SK-N-SH (cell line): ENCODE measurements around the gene GALNT17. TPM values are rescaled to one million over a fixed set of nuclear protein-coding genes. Genes with fewer than 3 reads are reported as not detected.

Source experiments
- CTCF ChIA-PET: fragments of 300-600, 350-600 bp; formaldehyde crosslinking; extraction: SDS; loops from one replicate; lab custom pipeline; 2021; lab: Yijun Ruan, JAX
- POLR2A ChIA-PET: fragments of 350-600 bp; sonication (Branson Sonifier 250); formaldehyde crosslinking; extraction: SDS; loops from one replicate; lab custom pipeline; 2020; ENCODE audit warnings: antibody characterized with exemption, inconsistent platforms; lab: Yijun Ruan, JAX
- DNase-seq: peaks from one replicate; pipeline ENCODE4 v3.0.0; 2012
- H2AFZ ChIP-seq: fragments of 200-600 bp; sonication (generic); 2 replicates; pipeline ENCODE4 v1.8.1; 2016; ENCODE audit warnings: antibody characterized with exemption, mild to moderate bottlenecking, low read depth
- H3F3A ChIP-seq: fragments of 200-600 bp; sonication (generic); replicated peaks from 2 replicates; pipeline ENCODE3; 2016; ENCODE audit warnings: antibody characterized with exemption, mild to moderate bottlenecking; ENCODE audit not compliant: insufficient read depth
- H3K27ac ChIP-seq, 2 experiments: fragments of 200-500 bp in 1 of 2; fragments of 200-600 bp in 1 of 2; sonication (Bioruptor generic) in 1 of 2; sonication (generic), shearing (Covaris generic) in 1 of 2; 2 replicates each; pipeline versions ENCODE4 v1.5.1 to v1.6.1; 2014 to 2016; ENCODE audit warnings: low read depth in 2 of 2, inconsistent platforms in 1 of 2, low read length in 1 of 2, mild to moderate bottlenecking in 1 of 2, mixed read lengths in 1 of 2
- H3K27me3 ChIP-seq: fragments of 200-600 bp; sonication (generic), shearing (Covaris generic); 2 replicates; pipeline ENCODE4 v1.6.1; 2016; ENCODE audit warnings: mixed run types; ENCODE audit not compliant: insufficient read depth
- H3K36me3 ChIP-seq, 2 experiments: fragments of 200-500 bp in 1 of 2; fragments of 200-600 bp in 1 of 2; sonication (Bioruptor generic) in 1 of 2; sonication (generic) in 1 of 2; replicated peaks in 1 of 2; 2 replicates each; pipeline versions ENCODE3 to v1.5.1; 2014 to 2016; ENCODE audit warnings: low read length in 1 of 2, mild to moderate bottlenecking in 1 of 2; ENCODE audit not compliant: insufficient read depth in 2 of 2, control insufficient read depth in 1 of 2
- H3K4me1 ChIP-seq, 2 experiments: fragments of 200-500 bp in 1 of 2; fragments of 200-600 bp in 1 of 2; sonication (Bioruptor generic) in 1 of 2; sonication (generic), shearing (Covaris generic) in 1 of 2; 2 replicates each; pipeline versions ENCODE4 v1.5.1 to v1.6.1; 2014 to 2016; ENCODE audit warnings: low read depth in 1 of 2, low read length in 1 of 2, mixed run types in 1 of 2; ENCODE audit not compliant: insufficient read depth in 2 of 2, control insufficient read depth in 1 of 2
- H3K4me2 ChIP-seq: fragments of 200-600 bp; sonication (generic), shearing (Covaris generic); 2 replicates; pipeline ENCODE4 v1.6.1; 2017; ENCODE audit warnings: mixed run types
- H3K4me3 ChIP-seq, 2 experiments: fragments of 200-500 bp in 1 of 2; fragments of 200-600 bp in 1 of 2; sonication (Bioruptor generic) in 1 of 2; sonication (generic), shearing (Covaris generic) in 1 of 2; 2 replicates each; pipeline versions ENCODE4 v1.5.1 to v1.8.1; 2014 to 2016; ENCODE audit warnings: low read depth in 2 of 2, inconsistent platforms in 1 of 2, low read length in 1 of 2, mild to moderate bottlenecking in 1 of 2, mixed read lengths in 1 of 2, moderate library complexity in 1 of 2
- H3K79me2 ChIP-seq: fragments of 200-600 bp; sonication (generic); 2 replicates; pipeline ENCODE4 v1.8.1; 2017; ENCODE audit warnings: mild to moderate bottlenecking; ENCODE audit not compliant: insufficient read depth
- H3K9ac ChIP-seq: fragments of 200-600 bp; sonication (generic); 2 replicates; pipeline ENCODE4 v1.6.1; 2017; ENCODE audit warnings: mixed run types
- H3K9me2 ChIP-seq: fragments of 200-600 bp; sonication (generic); 2 replicates; pipeline ENCODE4 v1.6.1; 2017; ENCODE audit warnings: mixed run types
- H3K9me3 ChIP-seq: fragments of 200-600 bp; sonication (generic); 2 replicates; pipeline ENCODE4 v1.6.1; 2017; ENCODE audit warnings: mixed run types, mild to moderate bottlenecking, moderate library complexity
- H4K20me1 ChIP-seq: fragments of 200-600 bp; sonication (generic); 2 replicates; pipeline ENCODE4 v1.6.1; 2017; ENCODE audit warnings: mild to moderate bottlenecking, mixed run types; ENCODE audit not compliant: insufficient read depth
- CHD2 ChIP-seq: fragments of 150-350 bp; IDR thresholded peaks from 2 replicates; pipeline ENCODE4 v1.6.1; 2018; ENCODE audit warnings: low read length; ENCODE audit not compliant: partially characterized antibody
- EP300 ChIP-seq, 2 experiments: IDR thresholded peaks; 2 replicates each; pipeline versions ENCODE4 v1.4.0 to v1.6.1; 2012; ENCODE audit warnings: borderline replicate concordance in 1 of 2, low read depth in 1 of 2, low read length in 1 of 2
- EZH2phosphoT487 ChIP-seq: fragments of 200-600 bp; sonication (generic); IDR thresholded peaks from 2 replicates; pipeline ENCODE4 v1.6.1; 2017; ENCODE audit warnings: low read depth, mixed run types, mild to moderate bottlenecking, antibody characterized with exemption, moderate library complexity, borderline replicate concordance
- FOXJ3 ChIP-seq: sonication (generic); formaldehyde crosslinking; IDR thresholded peaks from 2 replicates; pipeline ENCODE4 v1.5.1; 2020; ENCODE audit warnings: mild to moderate bottlenecking, missing genetic modification reagents
- FOXM1 ChIP-seq: IDR thresholded peaks from 2 replicates; pipeline ENCODE4 v1.4.0; 2012; ENCODE audit warnings: low read depth, mild to moderate bottlenecking
- MEF2A ChIP-seq: IDR thresholded peaks from 2 replicates; pipeline ENCODE4 v1.4.0; 2012; ENCODE audit warnings: low read depth, borderline replicate concordance
- MXI1 ChIP-seq: IDR thresholded peaks from 2 replicates; pipeline ENCODE4 v1.6.1; 2012; ENCODE audit warnings: mild to moderate bottlenecking, low read depth, low read length, improper control_type of control experiment
- NFIC ChIP-seq: IDR thresholded peaks from 2 replicates; pipeline ENCODE4 v1.4.0; 2012; ENCODE audit warnings: borderline replicate concordance
- POLR2AphosphoS5 ChIP-seq: IDR thresholded peaks from 2 replicates; pipeline ENCODE4 v1.6.1; 2012; ENCODE audit warnings: low read depth, low read length
- RAD21 ChIP-seq: IDR thresholded peaks from 2 replicates; pipeline ENCODE4 v1.6.1; 2012; ENCODE audit warnings: mild to moderate bottlenecking, low read length
- RCOR1 ChIP-seq: fragments of 150-350 bp; IDR thresholded peaks from 2 replicates; pipeline ENCODE4 v1.6.1; 2017; ENCODE audit warnings: antibody characterized with exemption, low read length
- RFX5 ChIP-seq: IDR thresholded peaks from 2 replicates; pipeline ENCODE4 v1.6.1; 2012; ENCODE audit warnings: mild to moderate bottlenecking, improper control_type of control experiment, low read length
- RXRA ChIP-seq: IDR thresholded peaks from 2 replicates; pipeline ENCODE4 v1.4.0; 2012; ENCODE audit warnings: low read depth, mild to moderate bottlenecking, borderline replicate concordance
- SMC3 ChIP-seq: IDR thresholded peaks from 2 replicates; pipeline ENCODE4 v1.6.1; 2012; ENCODE audit warnings: low read depth, low read length, improper control_type of control experiment
- TAF1 ChIP-seq: IDR thresholded peaks from 2 replicates; pipeline ENCODE4 v1.6.1; 2012; ENCODE audit warnings: low read depth, mild to moderate bottlenecking, low read length, moderate library complexity, borderline replicate concordance
- TCF12 ChIP-seq: IDR thresholded peaks from 2 replicates; pipeline ENCODE4 v1.4.0; 2012
- TEAD4 ChIP-seq: IDR thresholded peaks from 2 replicates; pipeline ENCODE4 v1.4.0; 2012; ENCODE audit warnings: mild to moderate bottlenecking, borderline replicate concordance; ENCODE audit not compliant: insufficient read depth
- YY1 ChIP-seq: IDR thresholded peaks from 2 replicates; pipeline ENCODE4 v1.4.0; 2012; ENCODE audit warnings: low read depth, mild to moderate bottlenecking
- WGBS: methylation state at CpG from one replicate; pipeline ENCODE4 v1.1.6; 2017; ENCODE audit warnings: low lambda C conversion rate; 5-methylcytosine and 5-hydroxymethylcytosine counted together
- polyA plus RNA-seq, 3 experiments: library from polyadenylated mRNA; depleted of rRNA; stranded (reverse); fragments of >200 nt; gene quantifications; 2 replicates each; pipeline ENCODE4 v1.2.3, GENCODE V29; 2012
- TF ChIP-seq, protein P1 (sequence below): IDR thresholded peaks from 2 replicates; pipeline ENCODE4 v1.4.0; 2012; ENCODE audit warnings: low read depth, borderline replicate concordance
- TF ChIP-seq, protein P2 (sequence below): IDR thresholded peaks from 2 replicates; pipeline ENCODE4; 2012

Gene GALNT17
- polyA plus RNA-seq, 1 of the 3 experiments (the other 2 are of a cell fraction) = not detected

DNA sequence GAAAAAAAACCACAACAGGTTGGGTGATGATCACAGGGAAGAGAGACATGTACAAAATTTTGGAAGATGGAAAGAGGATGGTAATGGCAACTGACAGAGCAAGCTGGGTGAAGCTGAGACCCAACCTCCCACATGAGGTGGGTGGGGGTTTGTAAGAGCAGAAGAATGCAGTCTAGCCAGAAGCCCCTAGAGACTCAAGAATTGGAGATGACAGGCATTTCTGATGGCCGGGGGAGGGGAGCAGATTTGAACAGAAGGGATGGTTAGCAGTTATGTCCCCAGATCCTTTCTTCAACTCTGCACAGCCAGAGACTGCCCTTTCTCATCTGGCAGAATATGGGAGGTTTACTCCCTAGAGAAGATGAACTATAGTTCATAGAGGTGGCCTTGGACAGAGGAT lies 208.0 kb downstream of the GALNT17 start:
- H3K4me1 ChIP-seq = no peaks in the 10 kb centered on the region
- no peak for DNase-seq
- H3K4me3 ChIP-seq = no peak overlapping the region
- 6% methylated on average over 1 of the region's 1 CpG for WGBS
- no peaks in the 10 kb centered on the region for H3K9me2 ChIP-seq
- H3K9ac ChIP-seq = no peak overlapping the region
- H3K4me2 ChIP-seq = no peak overlapping the region
- peaks cover 4% of the 10 kb centered on the region; the same call in 1 of the 2 replicates for H3K9me3 ChIP-seq
- TF ChIP-seq, protein P1, sequence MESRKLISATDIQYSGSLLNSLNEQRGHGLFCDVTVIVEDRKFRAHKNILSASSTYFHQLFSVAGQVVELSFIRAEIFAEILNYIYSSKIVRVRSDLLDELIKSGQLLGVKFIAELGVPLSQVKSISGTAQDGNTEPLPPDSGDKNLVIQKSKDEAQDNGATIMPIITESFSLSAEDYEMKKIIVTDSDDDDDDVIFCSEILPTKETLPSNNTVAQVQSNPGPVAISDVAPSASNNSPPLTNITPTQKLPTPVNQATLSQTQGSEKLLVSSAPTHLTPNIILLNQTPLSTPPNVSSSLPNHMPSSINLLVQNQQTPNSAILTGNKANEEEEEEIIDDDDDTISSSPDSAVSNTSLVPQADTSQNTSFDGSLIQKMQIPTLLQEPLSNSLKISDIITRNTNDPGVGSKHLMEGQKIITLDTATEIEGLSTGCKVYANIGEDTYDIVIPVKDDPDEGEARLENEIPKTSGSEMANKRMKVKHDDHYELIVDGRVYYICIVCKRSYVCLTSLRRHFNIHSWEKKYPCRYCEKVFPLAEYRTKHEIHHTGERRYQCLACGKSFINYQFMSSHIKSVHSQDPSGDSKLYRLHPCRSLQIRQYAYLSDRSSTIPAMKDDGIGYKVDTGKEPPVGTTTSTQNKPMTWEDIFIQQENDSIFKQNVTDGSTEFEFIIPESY = no peak
- TF ChIP-seq SMC3 = no peak
- TF ChIP-seq EP300 (IDR thresholded peaks at IDR 0.05; ENCODE audit: borderline replicate concordance in 1 of 2, low read depth in 1 of 2, low read length in 1 of 2) = no peak
- no peak overlapping the region for H2AFZ ChIP-seq
- no peaks in the 10 kb centered on the region for H3K27me3 ChIP-seq
- CTCF ChIA-PET = no interaction called here
- H3F3A ChIP-seq = no peaks in the 10 kb centered on the region
- H3K79me2 ChIP-seq = no peaks in the 10 kb centered on the region
- H3K36me3 ChIP-seq = no peaks in the 10 kb centered on the region
- POLR2A ChIA-PET = no interaction called here
- H4K20me1 ChIP-seq = no peaks in the 10 kb centered on the region
- no peak overlapping the region for H3K27ac ChIP-seq

DNA sequence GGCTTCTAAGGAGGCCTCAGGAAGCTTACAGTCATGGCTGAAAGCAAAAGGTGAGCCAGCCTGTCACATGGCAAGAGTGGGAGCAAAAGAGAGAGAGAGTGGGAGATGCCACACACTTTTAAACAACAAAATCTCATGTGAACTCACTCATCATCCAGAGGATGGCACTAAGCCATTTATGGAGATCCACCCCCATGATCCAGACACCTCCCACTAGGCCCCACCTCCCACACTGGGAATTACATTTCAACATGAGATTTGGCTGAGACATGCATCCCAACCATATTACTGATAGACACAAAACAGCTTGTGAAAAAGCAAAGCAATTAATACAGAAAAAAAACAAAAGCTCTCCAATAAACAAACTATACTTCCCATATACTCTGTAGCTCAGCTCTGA lies 210.3 kb downstream of the GALNT17 start:
- H4K20me1 ChIP-seq = no peaks in the 10 kb centered on the region
- no peaks in the 10 kb centered on the region for H3K27me3 ChIP-seq
- H3K27ac ChIP-seq = no peak overlapping the region
- H3K9ac ChIP-seq = no peak overlapping the region
- ChIA-PET CTCF (no interaction called here), POLR2A (no interaction called here)
- no peaks in the 10 kb centered on the region for H3K36me3 ChIP-seq
- no peaks in the 10 kb centered on the region for H3K9me2 ChIP-seq
- no peak overlapping the region for H3K4me3 ChIP-seq
- H3K9me3 ChIP-seq = peaks cover 4% of the 10 kb centered on the region; the same call in 1 of the 2 replicates
- H3K79me2 ChIP-seq = no peaks in the 10 kb centered on the region
- TF ChIP-seq RFX5 = no peak
- no peak for TF ChIP-seq TAF1
- no peak for TF ChIP-seq SMC3
- TF ChIP-seq TEAD4 = no peak
- no peak for TF ChIP-seq YY1
- TF ChIP-seq RXRA = no peak
- no peak for TF ChIP-seq CHD2
- TF ChIP-seq EZH2phosphoT487 = no peak
- DNase-seq = no peak
- H2AFZ ChIP-seq = no peak overlapping the region
- H3K4me1 ChIP-seq = no peaks in the 10 kb centered on the region
- no peak overlapping the region for H3K4me2 ChIP-seq
- H3F3A ChIP-seq = no peaks in the 10 kb centered on the region

DNA sequence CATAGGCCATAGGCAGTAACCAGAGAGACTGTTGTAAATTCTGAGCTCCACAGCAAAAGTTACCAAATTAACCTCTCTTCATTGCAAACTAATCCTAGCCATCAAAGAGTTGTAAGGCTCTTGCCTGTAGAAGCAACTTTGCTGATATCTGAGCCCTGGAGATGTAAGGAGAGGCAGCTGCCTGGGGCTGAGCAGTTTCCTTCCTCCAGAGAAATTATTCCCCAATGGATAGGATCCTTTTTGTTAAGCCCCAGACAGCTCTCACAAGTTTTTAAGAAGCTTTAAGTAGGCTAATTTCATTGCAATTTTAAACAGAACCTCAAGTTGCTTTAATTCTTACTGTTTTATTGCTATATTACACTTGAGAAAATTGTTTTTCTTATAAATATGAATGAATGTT lies 211.1 kb downstream of the GALNT17 start:
- Histone ChIP-seq H3K4me2 (no peak overlapping the region), H3K27me3 (no peaks in the 10 kb centered on the region), H3K79me2 (no peaks in the 10 kb centered on the region), H2AFZ (no peak overlapping the region), H3K9ac (no peak overlapping the region), H3K36me3 (no peaks in the 10 kb centered on the region), H4K20me1 (no peaks in the 10 kb centered on the region), H3K9me2 (no peaks in the 10 kb centered on the region), H3K4me1 (no peaks in the 10 kb centered on the region), H3K27ac (no peak overlapping the region), H3F3A (no peaks in the 10 kb centered on the region), H3K9me3 (peaks cover 4% of the 10 kb centered on the region; the same call in 1 of the 2 replicates), H3K4me3 (no peak overlapping the region)
- ChIA-PET CTCF (no interaction called here), POLR2A (no interaction called here)
- no peak for DNase-seq
- TF ChIP-seq TCF12 (no peak), FOXM1 (no peak), NFIC (no peak), EP300 (IDR thresholded peaks at IDR 0.05; ENCODE audit: borderline replicate concordance in 1 of 2, low read depth in 1 of 2, low read length in 1 of 2) (no peak), RCOR1 (no peak), RAD21 (no peak), SMC3 (no peak), MXI1 (no peak), CHD2 (no peak), MEF2A (no peak), FOXJ3 (no peak), POLR2AphosphoS5 (no peak)
- TF ChIP-seq, protein P1 = no peak
- TF ChIP-seq, protein P2, sequence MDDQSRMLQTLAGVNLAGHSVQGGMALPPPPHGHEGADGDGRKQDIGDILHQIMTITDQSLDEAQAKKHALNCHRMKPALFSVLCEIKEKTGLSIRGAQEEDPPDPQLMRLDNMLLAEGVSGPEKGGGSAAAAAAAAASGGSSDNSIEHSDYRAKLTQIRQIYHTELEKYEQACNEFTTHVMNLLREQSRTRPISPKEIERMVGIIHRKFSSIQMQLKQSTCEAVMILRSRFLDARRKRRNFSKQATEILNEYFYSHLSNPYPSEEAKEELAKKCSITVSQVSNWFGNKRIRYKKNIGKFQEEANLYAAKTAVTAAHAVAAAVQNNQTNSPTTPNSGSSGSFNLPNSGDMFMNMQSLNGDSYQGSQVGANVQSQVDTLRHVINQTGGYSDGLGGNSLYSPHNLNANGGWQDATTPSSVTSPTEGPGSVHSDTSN = no peak
